Measurements from ENCODE around the gene AUNIP. TPM values are rescaled to one million over a fixed set of nuclear protein-coding genes. Genes with fewer than 3 reads are reported as not detected.

Gene AUNIP
- total RNA-seq, 1 experiment from 2014 or later: 9.4 TPM

- no peak for DNase-seq (ENCODE audit: low read depth)
Measured at GRCh38 chr1:25794325-25794724, 64.9 kb downstream of the AUNIP start.

DNA sequence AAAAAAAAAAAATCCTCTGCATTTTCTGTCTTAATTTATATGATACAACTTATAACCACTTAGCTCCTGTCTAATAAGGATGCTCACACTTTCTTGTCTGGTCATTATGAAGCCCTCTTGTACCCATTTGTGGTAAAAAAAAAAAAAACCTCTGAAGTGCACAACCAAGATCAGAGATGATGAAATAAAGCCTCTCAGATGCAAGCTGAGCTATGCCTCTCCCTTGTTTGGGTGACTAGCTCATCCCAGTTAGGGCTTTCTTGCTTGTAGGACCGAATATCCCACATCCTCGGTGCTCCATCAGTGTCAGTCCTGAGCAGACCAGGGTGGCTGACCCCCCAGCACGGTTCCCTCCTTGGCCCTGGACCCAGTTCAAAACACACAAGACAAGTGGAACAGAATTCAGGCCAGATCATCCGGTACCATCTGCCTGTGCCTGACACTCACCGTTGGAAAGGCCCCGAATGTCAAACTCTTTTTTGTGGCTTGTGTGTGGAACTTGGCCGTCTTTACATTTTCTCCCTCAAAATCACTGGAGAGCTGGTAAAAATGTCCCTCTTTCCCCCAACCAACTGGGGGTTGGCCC, 65.6 kb downstream of the AUNIP start:
- no peak for DNase-seq (ENCODE audit: low read depth)

DNA sequence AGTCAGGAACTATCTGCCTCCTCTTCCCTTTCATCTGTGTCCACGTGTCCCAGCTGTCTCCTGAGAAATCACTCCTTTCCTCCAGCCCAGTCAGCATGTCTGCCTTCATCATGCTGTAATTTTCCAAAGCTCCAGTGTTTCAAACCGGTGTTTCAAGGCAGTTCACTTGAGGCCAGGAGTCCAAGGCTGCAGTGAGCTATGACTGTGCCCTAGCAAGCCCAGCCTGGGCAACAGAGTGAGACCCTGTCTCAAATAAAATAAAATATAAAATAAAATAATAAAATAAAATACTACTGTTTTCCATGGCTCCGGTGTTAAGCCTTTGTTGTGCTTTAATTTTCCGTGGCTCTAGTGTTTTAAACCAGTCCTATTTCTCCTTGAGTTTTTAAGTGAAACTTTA, 67.1 kb downstream of the AUNIP start:
- DNase-seq (ENCODE audit: low read depth): no peak

DNA sequence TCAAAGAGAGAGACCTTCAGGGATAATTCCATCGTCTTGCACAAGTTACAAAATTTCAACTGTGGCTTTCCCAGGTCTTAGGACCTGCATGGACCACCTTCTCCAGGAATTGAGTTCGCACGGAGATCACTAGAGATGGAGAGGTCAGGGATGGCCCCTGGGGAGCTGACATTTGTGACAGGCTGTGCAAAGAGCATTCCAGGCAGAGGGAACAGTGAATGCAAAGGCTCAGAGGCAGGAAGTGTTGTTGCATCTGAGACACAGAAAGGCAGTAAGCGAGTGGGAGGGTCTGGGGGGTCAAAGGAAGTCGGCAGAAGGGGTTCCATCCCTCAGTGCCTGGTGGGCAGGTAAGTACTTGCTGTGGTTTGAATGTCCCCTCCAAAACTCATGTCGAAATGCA, 68.8 kb downstream of the AUNIP start:
- DNase-seq (ENCODE audit: low read depth): no peak

- no peak for DNase-seq (ENCODE audit: low read depth)
Measured at GRCh38 chr1:25787760-25788166, 71.5 kb downstream of the AUNIP start.

DNA sequence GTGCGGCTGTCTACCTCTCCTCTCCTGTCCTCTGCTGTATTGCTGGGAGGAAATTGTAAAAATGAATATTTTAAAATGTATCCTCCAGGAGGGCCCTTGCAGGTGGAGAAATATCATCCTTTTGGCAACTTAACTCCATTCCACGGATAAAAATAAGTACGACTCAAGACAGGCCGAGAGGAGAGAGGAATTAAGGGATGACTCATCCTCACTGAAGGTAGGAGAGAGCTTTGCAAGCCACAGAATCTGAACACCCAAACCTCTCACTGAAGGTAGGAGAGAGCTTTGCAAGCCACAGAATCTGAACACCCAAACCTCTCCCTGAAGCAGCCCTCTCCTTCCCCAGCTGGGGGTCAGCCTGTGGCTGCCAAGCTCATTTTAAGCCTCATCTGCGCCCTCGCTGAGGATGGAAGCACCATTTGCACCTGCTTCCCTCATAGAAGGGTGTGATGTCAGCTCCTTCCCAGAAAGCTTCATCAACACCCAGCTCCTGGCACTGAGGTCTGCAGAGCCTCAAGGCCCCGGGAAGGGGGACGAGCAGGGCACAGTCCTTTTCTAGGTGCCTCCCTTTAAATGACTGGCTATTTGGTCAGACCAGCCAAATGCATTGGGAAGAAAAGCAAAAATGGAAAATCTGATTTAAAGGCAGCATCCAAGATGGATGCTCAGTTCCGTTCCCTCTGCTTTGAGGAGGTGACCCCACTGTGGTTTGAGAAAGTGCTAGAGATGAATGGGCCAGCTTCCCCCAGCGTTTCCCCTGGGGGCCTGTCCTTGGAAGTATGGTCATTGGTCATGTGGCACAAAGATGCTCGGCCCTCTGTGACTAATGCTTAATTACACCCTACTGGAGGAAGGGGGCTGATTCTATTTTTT, 72.1 kb downstream of the AUNIP start:
- peak; percentile 48 for DNase-seq (ENCODE audit: low read depth)

DNA sequence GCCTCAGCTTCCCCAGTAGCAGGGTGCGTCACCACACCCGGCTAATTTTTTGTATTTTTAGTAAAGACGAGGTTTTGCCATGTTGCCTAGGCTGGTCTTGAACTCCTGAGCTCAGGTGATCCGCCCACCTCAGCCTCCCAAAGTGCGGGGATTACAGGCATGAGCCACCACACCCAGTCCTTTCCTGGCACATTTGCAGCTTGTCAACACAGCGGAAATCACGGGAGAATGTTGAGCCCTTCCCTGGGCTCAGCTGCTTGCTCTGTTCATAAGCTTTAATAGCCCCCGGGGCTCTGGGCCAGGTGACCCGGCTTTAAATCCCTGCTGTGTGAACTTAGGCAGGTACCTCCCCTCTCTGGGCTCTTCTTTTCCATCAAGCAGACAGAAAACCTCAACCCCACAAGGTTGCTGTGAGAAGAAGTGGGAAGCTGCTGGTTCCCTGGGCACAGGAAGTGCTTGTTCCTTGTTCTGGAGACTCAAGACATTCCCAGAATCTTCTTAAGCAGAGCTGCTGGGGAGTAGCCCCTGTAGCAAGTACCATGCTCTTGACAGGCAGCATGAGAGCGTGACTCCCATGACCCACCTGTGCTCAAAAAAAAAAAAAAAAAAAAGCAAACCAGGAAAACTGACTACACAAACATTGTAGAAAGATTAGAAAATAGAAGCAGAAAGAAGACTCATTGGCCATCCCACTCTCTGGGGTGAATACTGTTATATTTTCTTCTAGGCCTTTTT, 73.8 kb downstream of the AUNIP start:
- DNase-seq (ENCODE audit: low read depth): no peak

DNA sequence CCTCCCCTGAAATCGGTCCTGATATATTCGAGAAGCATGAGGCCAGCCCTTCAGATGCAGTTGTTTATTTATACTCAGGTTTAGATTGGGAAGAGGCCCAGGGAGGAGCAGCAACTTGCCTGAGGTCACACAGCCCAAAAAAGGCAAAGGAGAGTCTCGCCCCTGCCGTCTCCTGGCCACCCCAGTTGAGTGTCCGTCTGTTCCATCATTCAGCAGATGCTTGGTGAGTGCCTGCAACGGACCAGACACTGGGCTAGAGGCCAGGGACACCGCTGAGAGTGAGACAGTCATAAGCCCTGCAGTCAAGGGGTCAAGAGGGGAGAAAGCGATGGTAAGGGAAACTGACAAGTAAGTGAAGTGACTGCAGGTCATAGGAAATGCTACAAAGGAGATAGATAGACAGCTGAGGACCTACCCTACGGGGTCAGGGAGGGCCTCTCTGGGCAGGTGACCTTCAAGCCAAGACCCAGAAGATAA, 74.6 kb downstream of the AUNIP start:
- no peak for DNase-seq (ENCODE audit: low read depth)

Other genes with a start within 250 kb of the AUNIP start
- 0.63 and 1.1 TPM in 2 replicates for gene MAN1C1, start 242.7 kb downstream of the AUNIP start, total RNA-seq (2014; rRNA removed; shearing (Covaris generic))
- 12.2 and 16.9 TPM in 2 replicates for gene SELENON, start 59.3 kb downstream of the AUNIP start, total RNA-seq (2014; rRNA removed; shearing (Covaris generic))
- 30.7 and 41.7 TPM in 2 replicates for gene MTFR1L, start 39.5 kb downstream of the AUNIP start, total RNA-seq (2014; rRNA removed; shearing (Covaris generic))
- 6.1 and 7.9 TPM in 2 replicates for gene PAQR7, start 16.3 kb upstream of the AUNIP start, total RNA-seq (2014; rRNA removed; shearing (Covaris generic))
- 307 and 396 TPM in 2 replicates for gene STMN1, start 47.0 kb upstream of the AUNIP start, total RNA-seq (2014; rRNA removed; shearing (Covaris generic))
- 7.7 and 9.0 TPM in 2 replicates for gene PAFAH2, start 138.6 kb upstream of the AUNIP start, total RNA-seq (2014; rRNA removed; shearing (Covaris generic))
- gene EXTL1, start 162.3 kb upstream of the AUNIP start, total RNA-seq (2014; rRNA removed; shearing (Covaris generic)): 0.06 and 0.15 TPM in 2 replicates
- gene SLC30A2, start 186.7 kb upstream of the AUNIP start, total RNA-seq (2014; rRNA removed; shearing (Covaris generic)): 0.18 TPM in 1 of 2 replicates, not detected in the other
- not detected in 2 replicates for gene TRIM63, start 208.2 kb upstream of the AUNIP start, total RNA-seq (2014; rRNA removed; shearing (Covaris generic))